ENCODE measurements around the gene TMEM178B. TPM values are rescaled to one million over a fixed set of nuclear protein-coding genes. Genes with fewer than 3 reads are reported as not detected.

The TMEM178B gene
- polyA plus RNA-seq, 1 donor from 2014 or later: 40.7 TPM

DNA sequence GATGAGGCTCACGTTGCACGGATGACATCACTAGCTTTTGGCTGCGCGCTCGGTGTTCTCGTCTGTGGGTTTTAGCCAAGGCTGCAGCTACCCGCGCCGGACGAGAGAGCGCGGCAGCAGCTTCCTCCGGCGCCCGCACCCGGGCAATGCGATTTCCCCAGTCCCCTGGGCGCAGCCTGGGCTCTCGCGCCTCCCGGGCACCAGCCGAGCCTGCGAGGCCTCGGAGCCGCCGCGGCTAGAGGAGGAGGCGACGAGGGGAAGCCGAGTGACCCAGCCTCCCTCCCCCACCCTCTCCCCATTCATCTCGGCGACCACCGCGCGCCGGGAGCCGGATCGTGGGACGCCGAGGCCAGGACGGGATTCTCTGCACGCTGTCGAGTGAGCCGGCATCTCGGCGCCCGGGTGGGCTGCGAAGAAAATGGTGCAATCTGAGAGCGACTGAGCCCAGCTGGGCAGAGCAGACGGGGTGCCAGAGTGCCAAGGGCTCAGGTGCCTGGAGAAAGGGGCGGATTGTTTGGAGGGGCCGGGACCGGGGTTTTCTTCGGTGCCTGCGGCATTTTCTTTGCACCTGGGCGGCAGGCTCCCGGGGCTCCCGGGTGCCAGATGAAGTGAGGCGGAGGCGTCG, 1.2 kb upstream of the TMEM178B start:
- Histone ChIP-seq H3K79me2 (replicated peaks; ENCODE audit: insufficient read depth, low read length) (peaks cover 55% of the 10 kb centered on the region), H3K9me3 (ENCODE audit: low read length) (no peaks in the 10 kb centered on the region), H3K9ac (ENCODE audit: low read length) (peak overlapping the region; percentile 92), H4K20me1 (ENCODE audit: insufficient read depth) (peaks cover 42% of the 10 kb centered on the region), H2AFZ (ENCODE audit: low read depth, low read length) (peak overlapping the region; percentile 88), H3K4me2 (ENCODE audit: low read length) (no peak overlapping the region), H3K27me3 (ENCODE audit: insufficient read depth, low read depth, low read length) (no peaks in the 10 kb centered on the region), H3K9me2 (ENCODE audit: insufficient read depth, low read length) (no peaks in the 10 kb centered on the region), H3K4me3 (ENCODE audit: low read length) (peak overlapping the region; percentile 100), H3K27ac (ENCODE audit: low read length) (peak overlapping the region; percentile 93), H3K36me3 (ENCODE audit: insufficient read depth, low read length) (peaks cover 6% of the 10 kb centered on the region), H3F3A (ENCODE audit: insufficient read depth, low read length, poor library complexity, severe bottlenecking) (peaks cover 5% of the 10 kb centered on the region)
- peak; percentile 95 for TF ChIP-seq POLR2AphosphoS5 (IDR thresholded peaks at IDR 0.05)
- TF ChIP-seq REST (IDR thresholded peaks at IDR 0.05; ENCODE audit: borderline replicate concordance): peak; percentile 54
- TF ChIP-seq SMC3 (conservative IDR thresholded peaks at IDR 0.05; ENCODE audit: poor library complexity): peak; percentile 63
- TF ChIP-seq EZH2 (IDR thresholded peaks at IDR 0.05; ENCODE audit: borderline replicate concordance, insufficient read depth, low read length, poor library complexity, severe bottlenecking): no peak
- TF ChIP-seq EP300 (conservative IDR thresholded peaks at IDR 0.05; ENCODE audit: poor library complexity, severe bottlenecking): peak; percentile 52
- peak; percentile 65 for TF ChIP-seq MXI1 (conservative IDR thresholded peaks at IDR 0.05; ENCODE audit: poor library complexity, severe bottlenecking)
- TF ChIP-seq CTCF (IDR thresholded peaks at IDR 0.05; ENCODE audit: poor library complexity, severe bottlenecking): no peak
- TF ChIP-seq TAF1 (IDR thresholded peaks at IDR 0.05; ENCODE audit: low read depth): peak; percentile 92
- TF ChIP-seq RAD21 (conservative IDR thresholded peaks at IDR 0.05): peak; percentile 66

DNA sequence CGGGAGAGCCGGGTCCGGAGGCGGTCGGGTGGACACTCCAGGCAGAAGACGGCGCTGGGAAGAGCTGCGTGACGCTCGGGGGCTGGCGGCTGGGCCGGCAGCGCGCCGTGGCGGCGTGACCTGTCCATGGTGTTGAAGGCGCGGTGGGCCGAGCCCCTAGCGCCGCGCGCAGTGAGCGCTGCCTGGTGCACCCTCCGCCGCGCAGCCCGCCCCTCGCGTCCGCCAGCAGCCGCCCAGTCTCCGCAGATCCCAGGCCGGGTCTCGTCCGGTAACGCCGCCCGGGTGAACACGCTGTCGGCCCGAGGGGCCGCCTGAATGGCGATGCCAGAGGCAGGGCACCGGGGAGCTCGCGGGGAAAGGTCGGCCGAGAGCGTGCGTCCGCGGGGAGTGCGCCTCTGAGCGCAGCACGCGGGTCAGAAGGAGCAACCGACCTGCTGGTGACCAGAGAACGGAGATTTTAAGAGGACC, 657 bp upstream of the TMEM178B start:
- Histone ChIP-seq H3K4me2 (ENCODE audit: low read length) (no peak overlapping the region), H2AFZ (ENCODE audit: low read depth, low read length) (no peak overlapping the region), H3K9me3 (ENCODE audit: low read length) (no peaks in the 10 kb centered on the region), H4K20me1 (ENCODE audit: insufficient read depth) (peaks cover 47% of the 10 kb centered on the region), H3K79me2 (replicated peaks; ENCODE audit: insufficient read depth, low read length) (peaks cover 61% of the 10 kb centered on the region), H3K36me3 (ENCODE audit: insufficient read depth, low read length) (peaks cover 7% of the 10 kb centered on the region), H3K27ac (ENCODE audit: low read length) (peak overlapping the region; percentile 93), H3K27me3 (ENCODE audit: insufficient read depth, low read depth, low read length) (no peaks in the 10 kb centered on the region), H3F3A (ENCODE audit: insufficient read depth, low read length, poor library complexity, severe bottlenecking) (peaks cover 5% of the 10 kb centered on the region), H3K9ac (ENCODE audit: low read length) (peak overlapping the region; percentile 92), H3K9me2 (ENCODE audit: insufficient read depth, low read length) (no peaks in the 10 kb centered on the region), H3K4me3 (ENCODE audit: low read length) (peak overlapping the region; percentile 100)
- TF ChIP-seq EP300 (conservative IDR thresholded peaks at IDR 0.05; ENCODE audit: poor library complexity, severe bottlenecking): no peak
- peak; percentile 14 for TF ChIP-seq MXI1 (conservative IDR thresholded peaks at IDR 0.05; ENCODE audit: poor library complexity, severe bottlenecking)
- TF ChIP-seq POLR2AphosphoS5 (IDR thresholded peaks at IDR 0.05): peak; percentile 16
- no peak for TF ChIP-seq SMC3 (conservative IDR thresholded peaks at IDR 0.05; ENCODE audit: poor library complexity)

Measured in neural cell (in vitro differentiated cells).